ENCODE results near the gene ECI2. TPM values are rescaled to one million over a fixed set of nuclear protein-coding genes. Genes with fewer than 3 reads are reported as not detected.

Gene ECI2
- 10 to 100 TPM; 58.8 to 74.1 TPM for total RNA-seq

- Histone ChIP-seq H3K27ac (peak within 1 kb of the TSS; percentile 86 to 92), H3K4me1 (replicated peaks) (no peaks in the 10 kb centered on the region), H3K36me3 (no peaks in the 10 kb centered on the region), H3K9me3 (no peaks in the 10 kb centered on the region), H3K4me3 (peak within 1 kb of the TSS; percentile 61 to 83), H3K27me3 (replicated peaks; ENCODE audit: insufficient read depth) (no peaks in the 10 kb centered on the region)
- intact Hi-C loops (cut with DNase I), result loop anchor here (5.0 to 10.0 kb wide), 2 partner anchors 113 to 390 kb away; a partner anchor contains a TSS
- TF ChIP-seq POLR2AphosphoS5 (IDR thresholded peaks at IDR 0.05) (peak; percentile 72), POLR2A (IDR thresholded peaks at IDR 0.05) (peak; percentile 82)
- TF ChIP-seq, protein P1, sequence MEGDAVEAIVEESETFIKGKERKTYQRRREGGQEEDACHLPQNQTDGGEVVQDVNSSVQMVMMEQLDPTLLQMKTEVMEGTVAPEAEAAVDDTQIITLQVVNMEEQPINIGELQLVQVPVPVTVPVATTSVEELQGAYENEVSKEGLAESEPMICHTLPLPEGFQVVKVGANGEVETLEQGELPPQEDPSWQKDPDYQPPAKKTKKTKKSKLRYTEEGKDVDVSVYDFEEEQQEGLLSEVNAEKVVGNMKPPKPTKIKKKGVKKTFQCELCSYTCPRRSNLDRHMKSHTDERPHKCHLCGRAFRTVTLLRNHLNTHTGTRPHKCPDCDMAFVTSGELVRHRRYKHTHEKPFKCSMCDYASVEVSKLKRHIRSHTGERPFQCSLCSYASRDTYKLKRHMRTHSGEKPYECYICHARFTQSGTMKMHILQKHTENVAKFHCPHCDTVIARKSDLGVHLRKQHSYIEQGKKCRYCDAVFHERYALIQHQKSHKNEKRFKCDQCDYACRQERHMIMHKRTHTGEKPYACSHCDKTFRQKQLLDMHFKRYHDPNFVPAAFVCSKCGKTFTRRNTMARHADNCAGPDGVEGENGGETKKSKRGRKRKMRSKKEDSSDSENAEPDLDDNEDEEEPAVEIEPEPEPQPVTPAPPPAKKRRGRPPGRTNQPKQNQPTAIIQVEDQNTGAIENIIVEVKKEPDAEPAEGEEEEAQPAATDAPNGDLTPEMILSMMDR (IDR thresholded peaks at IDR 0.05), result no peak
- no peak for DNase-seq (ENCODE audit: low spot score)
- WGBS, result under 1% methylated on average over 28 of the region's 66 CpGs
These were observed at the start of gene ECI2 for GRCh38 chr6:4134841-4135664. Gene ECI2 (minus strand): TSS chr6:4135575. CDS start chr6:4135560, 15 bp downstream.

- Histone ChIP-seq H3K4me1 (replicated peaks) (no peaks in the 10 kb centered on the region), H3K4me3 (no peak overlapping the region), H3K9me3 (no peaks in the 10 kb centered on the region), H3K36me3 (no peaks in the 10 kb centered on the region), H3K27me3 (replicated peaks; ENCODE audit: insufficient read depth) (no peaks in the 10 kb centered on the region), H3K27ac (no peak overlapping the region)
- intact Hi-C loops (cut with DNase I), result no loop called here
- DNase-seq (ENCODE audit: low spot score), result no peak
- 75% methylated on average over 9 of the region's 9 CpGs for WGBS
- TF ChIP-seq, protein P1 (IDR thresholded peaks at IDR 0.05), result no peak
- TF ChIP-seq POLR2AphosphoS5 (IDR thresholded peaks at IDR 0.05) (no peak), POLR2A (IDR thresholded peaks at IDR 0.05) (no peak)
These were observed 45.4 kb upstream of the ECI2 start for GRCh38 chr6:4180652-4181255.

DNA sequence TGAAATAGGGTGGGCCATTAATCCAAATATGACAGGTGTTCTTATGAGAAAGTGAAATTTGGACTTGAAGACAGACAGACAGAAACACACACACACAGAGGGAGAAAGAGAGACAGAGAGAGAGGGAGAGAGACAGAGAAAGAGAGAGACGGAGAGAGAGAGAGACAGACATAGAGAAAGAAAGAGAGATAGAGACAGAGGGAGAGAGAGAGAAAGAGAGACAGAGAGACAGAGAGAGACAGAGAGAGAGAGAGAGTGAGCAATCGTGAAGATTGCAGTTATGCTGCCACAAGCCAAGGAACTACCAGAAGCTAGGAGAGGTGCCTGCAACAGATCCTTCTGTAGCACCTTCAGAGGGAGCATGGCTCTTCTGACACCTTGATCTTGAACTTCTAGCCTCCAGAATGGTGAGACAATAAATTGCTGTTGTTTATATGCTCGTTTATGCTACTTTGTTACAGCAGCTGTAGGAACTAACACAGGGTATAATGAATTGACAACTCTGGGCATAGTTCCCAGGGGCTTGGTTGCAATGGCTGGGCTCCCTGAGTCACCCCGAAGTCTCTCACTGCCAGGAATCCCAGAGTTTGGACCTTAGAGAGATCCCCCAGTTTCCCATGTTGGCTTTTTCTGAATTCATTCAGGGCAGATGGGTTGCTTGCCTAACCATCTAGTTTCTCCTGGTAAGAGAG is 44.7 kb upstream of the ECI2 start:
- H3K4me1 ChIP-seq (replicated peaks), result no peaks in the 10 kb centered on the region
- no peak for DNase-seq (ENCODE audit: low spot score)

GRCh38 chr6:4178737-4179333 is 43.5 kb upstream of the ECI2 start:
- no peak for DNase-seq (ENCODE audit: low spot score)

More for the DNA sequence above, 44.7 kb upstream of the ECI2 start:
- H3K9me3 ChIP-seq, result no peaks in the 10 kb centered on the region
- no peaks in the 10 kb centered on the region for H3K36me3 ChIP-seq
- 78% methylated on average over 4 of the region's 4 CpGs for WGBS
- H3K27me3 ChIP-seq (replicated peaks; ENCODE audit: insufficient read depth), result no peaks in the 10 kb centered on the region
- TF ChIP-seq, protein P1 (IDR thresholded peaks at IDR 0.05), result no peak
- no peak for TF ChIP-seq POLR2A (IDR thresholded peaks at IDR 0.05)
- no peak for TF ChIP-seq POLR2AphosphoS5 (IDR thresholded peaks at IDR 0.05)
- intact Hi-C loops (cut with DNase I), result no loop called here
- no peak overlapping the region for H3K4me3 ChIP-seq
- no peak overlapping the region for H3K27ac ChIP-seq

More at GRCh38 chr6:4178737-4179333, 43.5 kb upstream of the ECI2 start:
- Histone ChIP-seq H3K4me1 (replicated peaks) (no peaks in the 10 kb centered on the region), H3K27ac (no peak overlapping the region), H3K4me3 (no peak overlapping the region), H3K9me3 (no peaks in the 10 kb centered on the region), H3K27me3 (replicated peaks; ENCODE audit: insufficient read depth) (no peaks in the 10 kb centered on the region), H3K36me3 (no peaks in the 10 kb centered on the region)
- TF ChIP-seq POLR2AphosphoS5 (IDR thresholded peaks at IDR 0.05), result no peak
- no peak for TF ChIP-seq POLR2A (IDR thresholded peaks at IDR 0.05)
- TF ChIP-seq, protein P1 (IDR thresholded peaks at IDR 0.05), result no peak
- intact Hi-C loops (cut with DNase I), result no loop called here
- 84% methylated on average over 8 of the region's 8 CpGs for WGBS
